ENCODE data around the gene TEN1. TPM values are rescaled to one million over a fixed set of nuclear protein-coding genes. Genes with fewer than 3 reads are reported as not detected.

Gene TEN1
- total and polyA plus RNA-seq, 2 of the 13 experiments (the other 11 are each of a cell fraction or from before 2014, with no cell fraction given), result 18.0 to 21.3 TPM

DNA sequence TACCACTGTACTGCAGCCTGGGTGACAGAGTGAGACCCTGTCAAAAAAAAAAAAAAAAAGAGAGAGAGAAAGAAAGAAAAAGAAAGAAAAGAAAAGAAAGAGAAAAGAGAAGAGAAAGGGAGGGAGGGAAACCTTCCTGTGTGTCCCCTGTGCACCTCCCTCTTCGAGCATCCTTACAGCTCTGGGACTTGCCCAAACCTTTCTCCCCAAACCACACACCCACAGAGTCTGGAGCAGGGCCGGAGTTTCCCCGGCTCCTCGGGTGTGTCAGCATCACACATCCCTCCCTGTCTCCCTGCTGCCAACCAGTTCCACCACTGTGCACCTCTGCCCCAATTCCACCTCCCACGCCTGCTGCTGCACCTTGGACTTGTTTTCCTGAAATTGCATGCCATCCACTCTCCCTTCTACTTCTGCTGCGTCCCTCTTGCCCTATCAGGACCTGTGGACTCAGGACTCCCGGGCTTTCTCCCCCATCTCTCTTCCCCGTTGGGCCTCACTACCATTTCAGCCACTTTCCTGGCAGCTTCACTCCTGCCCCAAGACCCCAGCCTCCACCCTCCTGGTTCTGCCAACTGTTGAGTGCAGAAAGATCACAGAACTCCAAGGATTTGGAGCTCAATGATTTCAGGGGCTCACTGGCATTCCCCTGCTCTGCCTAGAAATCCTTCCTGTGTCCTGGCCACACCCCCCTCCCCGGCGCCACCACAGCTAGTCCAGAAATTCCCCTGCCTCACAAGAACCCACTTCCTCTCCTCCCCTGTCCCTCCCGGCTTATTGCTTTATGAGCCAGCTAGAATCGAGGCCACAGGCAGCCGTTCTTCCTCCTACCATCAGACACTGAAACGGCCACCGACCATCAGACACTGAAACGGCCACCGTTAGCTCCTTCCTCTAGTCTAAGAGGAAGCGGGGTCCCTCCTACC is 17.9 kb downstream of the TEN1 start (continued):
- TF ChIP-seq, protein P1, sequence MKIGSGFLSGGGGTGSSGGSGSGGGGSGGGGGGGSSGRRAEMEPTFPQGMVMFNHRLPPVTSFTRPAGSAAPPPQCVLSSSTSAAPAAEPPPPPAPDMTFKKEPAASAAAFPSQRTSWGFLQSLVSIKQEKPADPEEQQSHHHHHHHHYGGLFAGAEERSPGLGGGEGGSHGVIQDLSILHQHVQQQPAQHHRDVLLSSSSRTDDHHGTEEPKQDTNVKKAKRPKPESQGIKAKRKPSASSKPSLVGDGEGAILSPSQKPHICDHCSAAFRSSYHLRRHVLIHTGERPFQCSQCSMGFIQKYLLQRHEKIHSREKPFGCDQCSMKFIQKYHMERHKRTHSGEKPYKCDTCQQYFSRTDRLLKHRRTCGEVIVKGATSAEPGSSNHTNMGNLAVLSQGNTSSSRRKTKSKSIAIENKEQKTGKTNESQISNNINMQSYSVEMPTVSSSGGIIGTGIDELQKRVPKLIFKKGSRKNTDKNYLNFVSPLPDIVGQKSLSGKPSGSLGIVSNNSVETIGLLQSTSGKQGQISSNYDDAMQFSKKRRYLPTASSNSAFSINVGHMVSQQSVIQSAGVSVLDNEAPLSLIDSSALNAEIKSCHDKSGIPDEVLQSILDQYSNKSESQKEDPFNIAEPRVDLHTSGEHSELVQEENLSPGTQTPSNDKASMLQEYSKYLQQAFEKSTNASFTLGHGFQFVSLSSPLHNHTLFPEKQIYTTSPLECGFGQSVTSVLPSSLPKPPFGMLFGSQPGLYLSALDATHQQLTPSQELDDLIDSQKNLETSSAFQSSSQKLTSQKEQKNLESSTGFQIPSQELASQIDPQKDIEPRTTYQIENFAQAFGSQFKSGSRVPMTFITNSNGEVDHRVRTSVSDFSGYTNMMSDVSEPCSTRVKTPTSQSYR (CRISPR knock-in tag; IDR thresholded peaks at IDR 0.05; ENCODE audit: borderline replicate concordance), result peak; percentile 53; the same call in 1 of the 2 replicates
- TF ChIP-seq, protein P2, sequence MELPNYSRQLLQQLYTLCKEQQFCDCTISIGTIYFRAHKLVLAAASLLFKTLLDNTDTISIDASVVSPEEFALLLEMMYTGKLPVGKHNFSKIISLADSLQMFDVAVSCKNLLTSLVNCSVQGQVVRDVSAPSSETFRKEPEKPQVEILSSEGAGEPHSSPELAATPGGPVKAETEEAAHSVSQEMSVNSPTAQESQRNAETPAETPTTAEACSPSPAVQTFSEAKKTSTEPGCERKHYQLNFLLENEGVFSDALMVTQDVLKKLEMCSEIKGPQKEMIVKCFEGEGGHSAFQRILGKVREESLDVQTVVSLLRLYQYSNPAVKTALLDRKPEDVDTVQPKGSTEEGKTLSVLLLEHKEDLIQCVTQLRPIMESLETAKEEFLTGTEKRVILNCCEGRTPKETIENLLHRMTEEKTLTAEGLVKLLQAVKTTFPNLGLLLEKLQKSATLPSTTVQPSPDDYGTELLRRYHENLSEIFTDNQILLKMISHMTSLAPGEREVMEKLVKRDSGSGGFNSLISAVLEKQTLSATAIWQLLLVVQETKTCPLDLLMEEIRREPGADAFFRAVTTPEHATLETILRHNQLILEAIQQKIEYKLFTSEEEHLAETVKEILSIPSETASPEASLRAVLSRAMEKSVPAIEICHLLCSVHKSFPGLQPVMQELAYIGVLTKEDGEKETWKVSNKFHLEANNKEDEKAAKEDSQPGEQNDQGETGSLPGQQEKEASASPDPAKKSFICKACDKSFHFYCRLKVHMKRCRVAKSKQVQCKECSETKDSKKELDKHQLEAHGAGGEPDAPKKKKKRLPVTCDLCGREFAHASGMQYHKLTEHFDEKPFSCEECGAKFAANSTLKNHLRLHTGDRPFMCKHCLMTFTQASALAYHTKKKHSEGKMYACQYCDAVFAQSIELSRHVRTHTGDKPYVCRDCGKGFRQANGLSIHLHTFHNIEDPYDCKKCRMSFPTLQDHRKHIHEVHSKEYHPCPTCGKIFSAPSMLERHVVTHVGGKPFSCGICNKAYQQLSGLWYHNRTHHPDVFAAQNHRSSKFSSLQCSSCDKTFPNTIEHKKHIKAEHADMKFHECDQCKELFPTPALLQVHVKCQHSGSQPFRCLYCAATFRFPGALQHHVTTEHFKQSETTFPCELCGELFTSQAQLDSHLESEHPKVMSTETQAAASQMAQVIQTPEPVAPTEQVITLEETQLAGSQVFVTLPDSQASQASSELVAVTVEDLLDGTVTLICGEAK (IDR thresholded peaks at IDR 0.05), result no peak
- TF ChIP-seq, protein P2 (CRISPR knock-in tag; IDR thresholded peaks at IDR 0.05), result 0 out of 2 replicates have a peak, but pooled peaks have one; percentile 9
- TF ChIP-seq GLI4 (CRISPR knock-in tag; IDR thresholded peaks at IDR 0.05; ENCODE audit: borderline replicate concordance), result peak; percentile 68; the same call in 1 of the 2 replicates
- no peak for TF ChIP-seq SRY (CRISPR knock-in tag; IDR thresholded peaks at IDR 0.05)
- TF ChIP-seq ZNF234 (CRISPR knock-in tag; conservative IDR thresholded peaks at IDR 0.05), result no peak
- TF ChIP-seq ZMAT3 (CRISPR knock-in tag; conservative IDR thresholded peaks at IDR 0.05), result no peak
- peak; percentile 57; the same call in 1 of the 2 replicates for TF ChIP-seq FIP1L1 (IDR thresholded peaks at IDR 0.05; ENCODE audit: borderline replicate concordance, insufficient read depth, low read depth, low read length)
- peak; percentile 80; the same call in 1 of the 2 replicates for TF ChIP-seq RCOR2 (CRISPR knock-in tag; IDR thresholded peaks at IDR 0.05)
- TF ChIP-seq, protein P3, sequence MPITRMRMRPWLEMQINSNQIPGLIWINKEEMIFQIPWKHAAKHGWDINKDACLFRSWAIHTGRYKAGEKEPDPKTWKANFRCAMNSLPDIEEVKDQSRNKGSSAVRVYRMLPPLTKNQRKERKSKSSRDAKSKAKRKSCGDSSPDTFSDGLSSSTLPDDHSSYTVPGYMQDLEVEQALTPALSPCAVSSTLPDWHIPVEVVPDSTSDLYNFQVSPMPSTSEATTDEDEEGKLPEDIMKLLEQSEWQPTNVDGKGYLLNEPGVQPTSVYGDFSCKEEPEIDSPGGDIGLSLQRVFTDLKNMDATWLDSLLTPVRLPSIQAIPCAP (CRISPR knock-in tag; IDR thresholded peaks at IDR 0.05; ENCODE audit: low read depth), result no peak
- TF ChIP-seq TOE1 (CRISPR knock-in tag; IDR thresholded peaks at IDR 0.05), result no peak
- TF ChIP-seq THAP11 (CRISPR knock-in tag; IDR thresholded peaks at IDR 0.05), result peak; percentile 59
- TF ChIP-seq MYC (CRISPR knock-in tag; IDR thresholded peaks at IDR 0.05; ENCODE audit: borderline replicate concordance), result peak; percentile 83

Measured in HepG2 (cell line).